Liver (tissue), 9 donors: Measurements from ENCODE around the gene THAP3. TPM values are rescaled to one million over a fixed set of nuclear protein-coding genes. Genes with fewer than 3 reads are reported as not detected.
A peak's percentile ranks its signal among the peaks of the same experiment; 100 is the strongest.

Source experiments
- DNase-seq: peaks from one replicate; pipeline ENCODE4 v3.0.0-alpha.2; 2017; ENCODE audit warnings: low spot score
- H3K27ac ChIP-seq, 2 donors: one replicate each; pipeline ENCODE4 v1.7.0; 2013; ENCODE audit warnings: inconsistent platforms in 2 of 2, low read length in 2 of 2, control low read depth in 1 of 2, low read depth in 1 of 2, mild to moderate bottlenecking in 1 of 2
- H3K27me3 ChIP-seq, 4 donors: one replicate each; pipeline versions ENCODE4 v1.6.1 to v1.7.0; 2013; ENCODE audit warnings: low read length in 3 of 4, inconsistent platforms in 1 of 4, mild to moderate bottlenecking in 1 of 4, moderate library complexity in 1 of 4; ENCODE audit not compliant: control insufficient read depth in 4 of 4, insufficient read depth in 4 of 4
- H3K36me3 ChIP-seq, 4 donors: one replicate each; pipeline versions ENCODE4 v1.6.1 to v1.7.0; 2013; ENCODE audit warnings: low read length in 3 of 4, mild to moderate bottlenecking in 3 of 4, low read depth in 1 of 4, moderate library complexity in 1 of 4; ENCODE audit not compliant: control insufficient read depth in 4 of 4, insufficient read depth in 3 of 4
- H3K4me1 ChIP-seq, 4 donors: one replicate each; pipeline versions ENCODE4 v1.6.1 to v1.7.0; 2013; ENCODE audit warnings: low read length in 3 of 4, mild to moderate bottlenecking in 3 of 4, moderate library complexity in 1 of 4; ENCODE audit not compliant: control insufficient read depth in 4 of 4, insufficient read depth in 4 of 4
- H3K4me3 ChIP-seq, 3 donors: one replicate each; pipeline versions ENCODE4 v1.6.1 to v1.7.0; 2013; ENCODE audit warnings: low read length in 3 of 3, control low read depth in 1 of 3, low read depth in 1 of 3, mild to moderate bottlenecking in 1 of 3
- H3K9ac ChIP-seq, 2 donors: one replicate each; pipeline ENCODE4 v1.7.0; 2013; ENCODE audit warnings: low read length in 2 of 2, mild to moderate bottlenecking in 2 of 2, moderate library complexity in 2 of 2, control low read depth in 1 of 2, low read depth in 1 of 2
- H3K9me3 ChIP-seq, 4 donors: one replicate each; pipeline versions ENCODE4 v1.6.1 to v1.7.0; 2013; ENCODE audit warnings: low read length in 3 of 4; ENCODE audit not compliant: control insufficient read depth in 4 of 4
- EGR1 ChIP-seq, 2 donors: IDR thresholded peaks; 2 replicates each; pipeline ENCODE4 v1.6.1; 2016 to 2018; ENCODE audit warnings: antibody characterized with exemption in 2 of 2, low read depth in 2 of 2
- FOXA1 ChIP-seq: IDR thresholded peaks from 2 replicates; pipeline ENCODE4 v1.6.1; 2016; ENCODE audit warnings: antibody characterized with exemption
- FOXA2 ChIP-seq: IDR thresholded peaks from 2 replicates; pipeline ENCODE4 v1.6.1; 2016; ENCODE audit warnings: antibody characterized with exemption
- GABPA ChIP-seq, 2 donors: IDR thresholded peaks in 1 of 2; conservative IDR thresholded peaks in 1 of 2; 2 replicates each; pipeline ENCODE4 v1.6.1; 2016; ENCODE audit warnings: antibody characterized with exemption in 2 of 2, mild to moderate bottlenecking in 1 of 2, moderate library complexity in 1 of 2
- HNF4A ChIP-seq, 2 donors: conservative IDR thresholded peaks; 2 replicates each; pipeline ENCODE4 v1.6.1; 2016; ENCODE audit warnings: antibody characterized with exemption in 2 of 2, mild to moderate bottlenecking in 2 of 2
- HNF4G ChIP-seq: IDR thresholded peaks from 2 replicates; pipeline ENCODE4 v1.6.1; 2016; ENCODE audit warnings: antibody characterized with exemption
- JUND ChIP-seq, 2 donors: IDR thresholded peaks; 2 replicates each; pipeline ENCODE4 v1.6.1; 2016; ENCODE audit warnings: antibody characterized with exemption in 2 of 2
- NR2F2 ChIP-seq: IDR thresholded peaks from 2 replicates; pipeline ENCODE4 v1.6.1; 2016; ENCODE audit warnings: antibody characterized with exemption
- RAD21 ChIP-seq, 2 donors: IDR thresholded peaks; 2 replicates each; pipeline ENCODE4 v1.6.1; 2016; ENCODE audit warnings: antibody characterized with exemption in 2 of 2, mild to moderate bottlenecking in 2 of 2
- RXRA ChIP-seq, 2 donors: IDR thresholded peaks; 2 replicates each; pipeline ENCODE4 v1.6.1; 2017 to 2018; ENCODE audit warnings: antibody characterized with exemption in 2 of 2, mild to moderate bottlenecking in 1 of 2
- SP1 ChIP-seq: IDR thresholded peaks from 2 replicates; pipeline ENCODE4 v1.6.1; 2018; ENCODE audit warnings: antibody characterized with exemption, mild to moderate bottlenecking
- TAF1 ChIP-seq: conservative IDR thresholded peaks from 2 replicates; pipeline ENCODE4 v1.6.1; 2016; ENCODE audit warnings: antibody characterized with exemption, mild to moderate bottlenecking
- YY1 ChIP-seq: IDR thresholded peaks from 2 replicates; pipeline ENCODE4 v1.6.1; 2016; ENCODE audit warnings: antibody characterized with exemption, mild to moderate bottlenecking
- WGBS: extraction: QIAGEN DNeasy Blood & Tissue Kit; methylation state at CpG from one replicate; pipeline ENCODE4 v1.1.7; 2013; 5-methylcytosine and 5-hydroxymethylcytosine counted together
- polyA plus RNA-seq, 2 donors: library from polyadenylated mRNA; stranded (reverse) in 1 of 2; unstranded in 1 of 2; fragments of 200-250 nt in 1 of 2; fragments of >200 nt in 1 of 2; fragmentation: Nextera tagmentation in 1 of 2; extraction: Ambion mirVana in 1 of 2; gene quantifications; one replicate each; pipeline versions ENCODE4 v1.2.1 to v1.2.3, GENCODE V29; 2013 to 2015
- total RNA-seq, 2 donors: library from RNA; depleted of rRNA; stranded (reverse); fragments of >200 nt; gene quantifications; one replicate each; pipeline ENCODE4 v1.2.3, GENCODE V29; 2014
- TF ChIP-seq, protein P1 (sequence below): fragments of 150-350 bp; IDR thresholded peaks from 2 replicates; pipeline ENCODE4 v1.5.1; 2017; ENCODE audit warnings: improper control_type of control experiment, low read depth, low read length; ENCODE audit not compliant: missing input control
- TF ChIP-seq, protein P2 (sequence below): IDR thresholded peaks from 2 replicates; pipeline ENCODE4 v1.6.1; 2016; ENCODE audit warnings: antibody characterized with exemption
- TF ChIP-seq, protein P3 (sequence below): IDR thresholded peaks from 2 replicates; pipeline ENCODE4 v1.6.1; 2016; ENCODE audit warnings: antibody characterized with exemption, mild to moderate bottlenecking
- TF ChIP-seq, protein P4 (sequence below): IDR thresholded peaks from 2 replicates; pipeline ENCODE4 v1.6.1; 2016; ENCODE audit warnings: antibody characterized with exemption
- TF ChIP-seq, protein P5 (sequence below): IDR thresholded peaks from 2 replicates; pipeline ENCODE4 v1.6.1; 2016; ENCODE audit warnings: antibody characterized with exemption
- donor health status: healthy.
- donor health status: healthy.
- donor health status: healthy.
- donor health status: healthy.
- donor health status: healthy.

THAP3 gene
- total and polyA plus RNA-seq, 4 donors: 7.2 to 10.2 (median 8.6) TPM

DNA sequence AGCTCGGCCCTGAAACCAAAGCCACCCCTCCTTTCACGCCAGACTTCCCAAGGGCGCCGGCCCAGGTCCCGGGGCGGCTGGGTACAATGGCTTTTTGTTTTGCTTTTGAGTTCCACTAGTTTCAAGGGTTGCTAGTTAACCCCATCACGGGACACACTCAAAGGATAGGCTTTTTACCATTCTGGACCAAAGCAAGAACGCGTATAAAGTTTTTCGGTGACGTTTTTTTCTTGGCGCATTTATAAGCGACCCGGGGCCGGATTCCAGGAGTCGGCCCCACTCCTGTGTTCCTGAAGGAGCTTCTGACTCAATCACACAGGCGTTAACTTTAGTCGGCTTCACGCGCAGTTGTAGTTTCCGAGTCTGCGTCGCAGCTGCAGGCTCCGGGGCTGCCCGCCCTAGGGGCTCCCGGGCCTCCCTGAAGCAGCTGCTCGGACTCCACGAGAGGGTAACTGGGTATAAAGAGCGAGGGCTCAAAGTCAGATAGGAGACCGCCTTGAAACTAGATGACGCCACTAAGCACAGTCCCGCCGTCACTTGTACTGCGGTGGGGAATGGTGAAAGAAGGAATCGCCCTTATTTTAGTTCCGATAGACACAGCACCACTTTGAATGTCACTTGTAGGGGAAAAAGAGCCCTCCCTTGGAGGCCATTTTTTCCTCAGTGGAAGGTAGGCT is 21.3 kb upstream of the THAP3 start:
- WGBS: under 1% methylated on average over 36 of the region's 36 CpGs
- Histone ChIP-seq H3K36me3 (peaks cover 0 to 5% (median 2%) of the 10 kb centered on the region in 4 donors), H3K4me1 (peaks cover 11 to 44% (median 33%) of the 10 kb centered on the region in 4 donors)

DNA sequence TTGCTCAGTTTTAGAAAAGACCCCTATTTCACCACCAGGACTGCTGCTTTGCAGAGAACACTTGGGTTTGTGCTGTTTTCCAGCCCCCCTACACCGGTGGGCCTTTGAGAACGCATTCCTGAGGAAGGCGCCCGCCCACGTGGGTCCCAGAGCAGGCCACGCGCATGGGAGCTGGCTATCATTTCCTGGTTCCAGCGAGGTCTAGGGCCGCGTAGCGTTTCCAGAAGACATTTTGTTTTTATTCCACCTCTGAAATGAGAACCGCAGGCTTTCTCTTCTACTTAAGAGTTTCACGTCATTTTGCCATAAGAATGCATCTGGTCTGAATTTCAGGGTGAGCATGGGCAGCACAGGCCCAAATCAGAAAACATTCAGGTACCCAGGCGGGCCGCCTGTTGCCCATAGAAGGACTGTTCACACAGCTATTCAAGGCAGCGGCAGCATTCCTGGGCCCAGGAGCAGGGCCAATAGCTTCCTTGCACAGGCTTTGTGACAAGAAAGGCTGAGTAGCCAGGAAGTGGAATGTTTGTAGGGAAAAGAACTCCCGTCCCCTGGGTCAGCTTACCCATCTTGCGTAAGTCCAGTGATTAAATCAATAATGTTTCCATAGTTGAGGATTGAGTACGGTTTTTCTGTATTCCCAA is 20.6 kb upstream of the THAP3 start:
- DNase-seq: peak; percentile 59
- 16% methylated on average over 19 of the region's 19 CpGs for WGBS
- no peaks in the 10 kb centered on the region for H3K9me3 ChIP-seq
- H3K27me3 ChIP-seq: no peaks in the 10 kb centered on the region
- H3K27ac ChIP-seq: peak overlapping the region; percentile 98 to 100
- peak overlapping the region; percentile 99 for H3K9ac ChIP-seq
- peaks cover 10 to 40% (median 31%) of the 10 kb centered on the region in 4 donors for H3K4me1 ChIP-seq
- H3K4me3 ChIP-seq: peak overlapping the region; percentile 62 to 73 (median 73)
- TF ChIP-seq TAF1 (peak; percentile 94), FOXA1 (no peak), JUND (IDR thresholded peaks at IDR 0.05) (peak; percentile 41 to 57), HNF4G (peak; percentile 84), RXRA (IDR thresholded peaks at IDR 0.05) (peak; percentile 77 to 84), FOXA2 (no peak), EGR1 (IDR thresholded peaks at IDR 0.05; ENCODE audit: low read depth in 2 of 2) (peak in 1 of 2 donors; percentile 82), SP1 (peak; percentile 94), RAD21 (IDR thresholded peaks at IDR 0.05) (peak in 1 of 2 donors; percentile 44), HNF4A (conservative IDR thresholded peaks at IDR 0.05) (peak; percentile 94 to 95), NR2F2 (no peak), GABPA (IDR thresholded peaks at IDR 0.05 in 1 of 2, conservative IDR thresholded peaks at IDR 0.05 in 1 of 2) (peak in 1 of 2 donors; percentile 66), YY1 (peak; percentile 95)
- TF ChIP-seq, protein P1, sequence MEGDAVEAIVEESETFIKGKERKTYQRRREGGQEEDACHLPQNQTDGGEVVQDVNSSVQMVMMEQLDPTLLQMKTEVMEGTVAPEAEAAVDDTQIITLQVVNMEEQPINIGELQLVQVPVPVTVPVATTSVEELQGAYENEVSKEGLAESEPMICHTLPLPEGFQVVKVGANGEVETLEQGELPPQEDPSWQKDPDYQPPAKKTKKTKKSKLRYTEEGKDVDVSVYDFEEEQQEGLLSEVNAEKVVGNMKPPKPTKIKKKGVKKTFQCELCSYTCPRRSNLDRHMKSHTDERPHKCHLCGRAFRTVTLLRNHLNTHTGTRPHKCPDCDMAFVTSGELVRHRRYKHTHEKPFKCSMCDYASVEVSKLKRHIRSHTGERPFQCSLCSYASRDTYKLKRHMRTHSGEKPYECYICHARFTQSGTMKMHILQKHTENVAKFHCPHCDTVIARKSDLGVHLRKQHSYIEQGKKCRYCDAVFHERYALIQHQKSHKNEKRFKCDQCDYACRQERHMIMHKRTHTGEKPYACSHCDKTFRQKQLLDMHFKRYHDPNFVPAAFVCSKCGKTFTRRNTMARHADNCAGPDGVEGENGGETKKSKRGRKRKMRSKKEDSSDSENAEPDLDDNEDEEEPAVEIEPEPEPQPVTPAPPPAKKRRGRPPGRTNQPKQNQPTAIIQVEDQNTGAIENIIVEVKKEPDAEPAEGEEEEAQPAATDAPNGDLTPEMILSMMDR: peak; percentile 2
- TF ChIP-seq, protein P2, sequence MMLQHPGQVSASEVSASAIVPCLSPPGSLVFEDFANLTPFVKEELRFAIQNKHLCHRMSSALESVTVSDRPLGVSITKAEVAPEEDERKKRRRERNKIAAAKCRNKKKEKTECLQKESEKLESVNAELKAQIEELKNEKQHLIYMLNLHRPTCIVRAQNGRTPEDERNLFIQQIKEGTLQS: peak; percentile 65
- TF ChIP-seq, protein P3, sequence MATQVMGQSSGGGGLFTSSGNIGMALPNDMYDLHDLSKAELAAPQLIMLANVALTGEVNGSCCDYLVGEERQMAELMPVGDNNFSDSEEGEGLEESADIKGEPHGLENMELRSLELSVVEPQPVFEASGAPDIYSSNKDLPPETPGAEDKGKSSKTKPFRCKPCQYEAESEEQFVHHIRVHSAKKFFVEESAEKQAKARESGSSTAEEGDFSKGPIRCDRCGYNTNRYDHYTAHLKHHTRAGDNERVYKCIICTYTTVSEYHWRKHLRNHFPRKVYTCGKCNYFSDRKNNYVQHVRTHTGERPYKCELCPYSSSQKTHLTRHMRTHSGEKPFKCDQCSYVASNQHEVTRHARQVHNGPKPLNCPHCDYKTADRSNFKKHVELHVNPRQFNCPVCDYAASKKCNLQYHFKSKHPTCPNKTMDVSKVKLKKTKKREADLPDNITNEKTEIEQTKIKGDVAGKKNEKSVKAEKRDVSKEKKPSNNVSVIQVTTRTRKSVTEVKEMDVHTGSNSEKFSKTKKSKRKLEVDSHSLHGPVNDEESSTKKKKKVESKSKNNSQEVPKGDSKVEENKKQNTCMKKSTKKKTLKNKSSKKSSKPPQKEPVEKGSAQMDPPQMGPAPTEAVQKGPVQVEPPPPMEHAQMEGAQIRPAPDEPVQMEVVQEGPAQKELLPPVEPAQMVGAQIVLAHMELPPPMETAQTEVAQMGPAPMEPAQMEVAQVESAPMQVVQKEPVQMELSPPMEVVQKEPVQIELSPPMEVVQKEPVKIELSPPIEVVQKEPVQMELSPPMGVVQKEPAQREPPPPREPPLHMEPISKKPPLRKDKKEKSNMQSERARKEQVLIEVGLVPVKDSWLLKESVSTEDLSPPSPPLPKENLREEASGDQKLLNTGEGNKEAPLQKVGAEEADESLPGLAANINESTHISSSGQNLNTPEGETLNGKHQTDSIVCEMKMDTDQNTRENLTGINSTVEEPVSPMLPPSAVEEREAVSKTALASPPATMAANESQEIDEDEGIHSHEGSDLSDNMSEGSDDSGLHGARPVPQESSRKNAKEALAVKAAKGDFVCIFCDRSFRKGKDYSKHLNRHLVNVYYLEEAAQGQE: peak; percentile 71
- TF ChIP-seq, protein P4, sequence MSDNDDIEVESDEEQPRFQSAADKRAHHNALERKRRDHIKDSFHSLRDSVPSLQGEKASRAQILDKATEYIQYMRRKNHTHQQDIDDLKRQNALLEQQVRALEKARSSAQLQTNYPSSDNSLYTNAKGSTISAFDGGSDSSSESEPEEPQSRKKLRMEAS: peak; percentile 75
- TF ChIP-seq, protein P5, sequence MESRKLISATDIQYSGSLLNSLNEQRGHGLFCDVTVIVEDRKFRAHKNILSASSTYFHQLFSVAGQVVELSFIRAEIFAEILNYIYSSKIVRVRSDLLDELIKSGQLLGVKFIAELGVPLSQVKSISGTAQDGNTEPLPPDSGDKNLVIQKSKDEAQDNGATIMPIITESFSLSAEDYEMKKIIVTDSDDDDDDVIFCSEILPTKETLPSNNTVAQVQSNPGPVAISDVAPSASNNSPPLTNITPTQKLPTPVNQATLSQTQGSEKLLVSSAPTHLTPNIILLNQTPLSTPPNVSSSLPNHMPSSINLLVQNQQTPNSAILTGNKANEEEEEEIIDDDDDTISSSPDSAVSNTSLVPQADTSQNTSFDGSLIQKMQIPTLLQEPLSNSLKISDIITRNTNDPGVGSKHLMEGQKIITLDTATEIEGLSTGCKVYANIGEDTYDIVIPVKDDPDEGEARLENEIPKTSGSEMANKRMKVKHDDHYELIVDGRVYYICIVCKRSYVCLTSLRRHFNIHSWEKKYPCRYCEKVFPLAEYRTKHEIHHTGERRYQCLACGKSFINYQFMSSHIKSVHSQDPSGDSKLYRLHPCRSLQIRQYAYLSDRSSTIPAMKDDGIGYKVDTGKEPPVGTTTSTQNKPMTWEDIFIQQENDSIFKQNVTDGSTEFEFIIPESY: peak; percentile 56
- H3K36me3 ChIP-seq: peaks cover 0 to 1% (median under 1%) of the 10 kb centered on the region in 4 donors

More for the DNA sequence above, 21.3 kb upstream of the THAP3 start:
- Histone ChIP-seq H3K9ac (peak overlapping the region; percentile 99), H3K9me3 (no peaks in the 10 kb centered on the region), H3K4me3 (peak overlapping the region; percentile 62 to 73 (median 73)), H3K27ac (peak overlapping the region; percentile 98 to 100), H3K27me3 (no peaks in the 10 kb centered on the region)
- peak; percentile 72 for DNase-seq
- TF ChIP-seq YY1: no peak
- TF ChIP-seq TAF1: peak; percentile 42
- no peak for TF ChIP-seq HNF4G
